Neuronal stem cell (in vitro differentiated cells): Measurements from ENCODE around the gene PLAC1.

Source experiments
- DNase-seq: peaks from one replicate; pipeline ENCODE4 v3.0.0-alpha.2; 2013; ENCODE audit warnings: low spot score
- H2AFZ ChIP-seq: one replicate; pipeline ENCODE4 v1.6.1; 2013; ENCODE audit warnings: mild to moderate bottlenecking, low read length, inconsistent platforms
- H2AK5ac ChIP-seq: 2 replicates; pipeline ENCODE4 v1.6.1; 2013; ENCODE audit warnings: low read depth, mild to moderate bottlenecking, inconsistent platforms, low read length, moderate library complexity, mixed read lengths
- H2BK120ac ChIP-seq: 2 replicates; pipeline ENCODE4 v1.6.1; 2013; ENCODE audit warnings: low read depth, mild to moderate bottlenecking, inconsistent platforms, low read length, moderate library complexity, mixed read lengths
- H2BK12ac ChIP-seq: one replicate; pipeline ENCODE4 v1.6.1; 2013; ENCODE audit warnings: low read length, inconsistent platforms
- H2BK15ac ChIP-seq: 2 replicates; pipeline ENCODE4 v1.6.1; 2013; ENCODE audit warnings: mild to moderate bottlenecking, low read length, inconsistent platforms, mixed read lengths
- H2BK5ac ChIP-seq: one replicate; pipeline ENCODE4 v1.6.1; 2013; ENCODE audit warnings: inconsistent platforms, mild to moderate bottlenecking, low read length, moderate library complexity
- H3K14ac ChIP-seq: one replicate; pipeline ENCODE4 v1.6.1; 2013; ENCODE audit warnings: low read length, inconsistent platforms
- H3K18ac ChIP-seq: 2 replicates; pipeline ENCODE4 v1.6.1; 2013; ENCODE audit warnings: low read length, inconsistent platforms
- H3K23ac ChIP-seq: 2 replicates; pipeline ENCODE4 v1.6.1; 2013; ENCODE audit warnings: low read depth, mild to moderate bottlenecking, mixed read lengths, low read length, inconsistent platforms; ENCODE audit not compliant: poor library complexity
- H3K27ac ChIP-seq: replicated peaks from 3 replicates; pipeline ENCODE4 v1.5.1; 2013; ENCODE audit warnings: low read length, inconsistent platforms
- H3K27me3 ChIP-seq, 3 experiments: 2 replicates each; pipeline ENCODE4 v1.6.1; 2013; ENCODE audit warnings: low read length in 3 of 3, mild to moderate bottlenecking in 2 of 3, inconsistent platforms in 1 of 3, low read depth in 1 of 3, mixed read lengths in 1 of 3, moderate library complexity in 1 of 3; ENCODE audit not compliant: control insufficient read depth in 3 of 3, insufficient read depth in 3 of 3
- H3K36me3 ChIP-seq, 2 donors: replicated peaks in 1 of 2; 2 replicates each; pipeline ENCODE4 v1.6.1; 2013; ENCODE audit warnings: low read length in 2 of 2; ENCODE audit not compliant: control insufficient read depth in 2 of 2, insufficient read depth in 2 of 2
- H3K4ac ChIP-seq: 2 replicates; pipeline ENCODE4 v1.6.1; 2013; ENCODE audit warnings: inconsistent platforms, mild to moderate bottlenecking, low read length, moderate library complexity
- H3K4me1 ChIP-seq, 2 donors: 1 replicate in 1 of 2; 2 replicates in 1 of 2; pipeline ENCODE4 v1.6.1; 2013; ENCODE audit warnings: low read length in 2 of 2, low read depth in 1 of 2; ENCODE audit not compliant: control insufficient read depth in 2 of 2, insufficient read depth in 1 of 2
- H3K4me2 ChIP-seq: one replicate; pipeline ENCODE4 v1.6.1; 2013; ENCODE audit warnings: mild to moderate bottlenecking, low read length, inconsistent platforms; ENCODE audit not compliant: insufficient read depth, poor library complexity, severe bottlenecking
- H3K4me3 ChIP-seq, 2 donors: 2 replicates each; pipeline ENCODE4 v1.5.1; 2013; ENCODE audit warnings: low read length in 2 of 2, mild to moderate bottlenecking in 2 of 2, inconsistent platforms in 1 of 2, moderate library complexity in 1 of 2
- H3K79me1 ChIP-seq: one replicate; pipeline ENCODE4 v1.6.1; 2013; ENCODE audit warnings: low read depth, mild to moderate bottlenecking, inconsistent platforms, low read length, moderate library complexity
- H3K9ac ChIP-seq: one replicate; pipeline ENCODE4 v1.6.1; 2013; ENCODE audit warnings: mild to moderate bottlenecking, low read depth, low read length, inconsistent platforms; ENCODE audit not compliant: poor library complexity
- H3K9me3 ChIP-seq, 2 donors: replicated peaks in 1 of 2; 2 replicates each; pipeline versions ENCODE3 to v1.6.1; 2013; ENCODE audit warnings: low read length in 2 of 2, mild to moderate bottlenecking in 2 of 2, inconsistent platforms in 1 of 2, low read depth in 1 of 2, mixed read lengths in 1 of 2, moderate library complexity in 1 of 2; ENCODE audit not compliant: control insufficient read depth in 2 of 2, insufficient read depth in 1 of 2
- H4K8ac ChIP-seq: one replicate; pipeline ENCODE4 v1.6.1; 2013; ENCODE audit warnings: low read depth, mild to moderate bottlenecking, inconsistent platforms, low read length, moderate library complexity
- H4K91ac ChIP-seq: one replicate; pipeline ENCODE4 v1.6.1; 2013; ENCODE audit warnings: low read length, low read depth, mild to moderate bottlenecking, inconsistent platforms; ENCODE audit not compliant: poor library complexity
- WGBS, 2 donors: extraction: QIAGEN DNeasy Blood & Tissue Kit; methylation state at CpG; one replicate each; pipeline ENCODE4 v1.1.7; 2013; ENCODE audit warnings: missing lambda C conversion rate in 2 of 2, mixed read lengths in 1 of 2; ENCODE audit not compliant: insufficient read length in 2 of 2, insufficient replicate concordance in 1 of 2; ENCODE audit errors: extremely low coverage in 2 of 2; 5-methylcytosine and 5-hydroxymethylcytosine counted together

PLAC1 gene

DNA sequence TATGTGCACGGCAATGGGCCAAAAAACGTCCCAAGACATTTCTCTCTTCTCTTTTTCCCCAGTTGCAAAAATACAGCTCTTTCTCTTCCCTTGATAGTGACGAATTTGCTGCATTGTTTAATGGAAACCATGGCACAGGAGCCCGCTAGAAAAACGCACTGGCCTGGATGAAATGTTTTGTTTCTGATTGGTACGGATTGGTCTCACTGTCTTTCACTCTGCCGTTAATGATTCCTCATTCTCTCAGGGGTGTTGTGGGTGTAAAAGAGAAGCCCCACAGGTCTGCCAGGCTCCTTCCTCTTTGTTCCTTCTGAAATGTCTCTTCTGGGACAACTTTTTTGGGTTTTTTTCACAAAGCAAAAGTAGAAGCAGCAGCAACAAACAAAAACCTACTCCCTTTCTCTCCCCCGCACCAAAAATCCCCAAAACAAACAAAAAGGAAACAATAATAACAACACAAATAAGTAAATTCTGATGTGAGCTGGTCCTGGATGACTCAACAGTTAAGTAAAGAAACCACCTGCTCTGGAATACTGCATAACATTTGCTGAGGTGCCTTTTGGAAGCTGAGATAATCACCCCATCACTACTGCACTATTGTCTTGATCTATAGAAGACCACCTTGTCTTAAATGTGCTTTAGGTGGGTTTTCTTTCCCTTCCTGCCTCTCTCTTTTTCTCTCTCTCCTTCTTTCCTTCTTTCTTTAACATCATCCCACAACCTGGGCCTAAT is 89.8 kb downstream of the PLAC1 start:
- no peak overlapping the region for H2BK15ac ChIP-seq
- no CpG with 5 or more reads among the region's 8 CpGs for WGBS, 2 donors
- H3K23ac ChIP-seq: no peak overlapping the region
- no peak overlapping the region for H3K4ac ChIP-seq
- no peak overlapping the region for H4K91ac ChIP-seq
- no peak overlapping the region for H2AK5ac ChIP-seq
- no peak overlapping the region for H2BK12ac ChIP-seq
- H3K18ac ChIP-seq: no peak overlapping the region
- DNase-seq: no peak
- no peak overlapping the region for H4K8ac ChIP-seq
- H3K4me3 ChIP-seq: no peak overlapping the region
- no peak overlapping the region for H3K9ac ChIP-seq
- no peak overlapping the region for H3K27ac ChIP-seq
- no peak overlapping the region for H2BK120ac ChIP-seq
- H3K14ac ChIP-seq: no peak overlapping the region
- peaks cover 0 to 4% (median 0%) of the 10 kb centered on the region in 3 experiments for H3K27me3 ChIP-seq
- H2BK5ac ChIP-seq: no peak overlapping the region
- no peak overlapping the region for H3K4me2 ChIP-seq
- H3K79me1 ChIP-seq: no peaks in the 10 kb centered on the region
- no peaks in the 10 kb centered on the region for H3K36me3 ChIP-seq
- peaks cover 2 to 3% of the 10 kb centered on the region in 2 donors for H3K4me1 ChIP-seq
- H2AFZ ChIP-seq: no peak overlapping the region
- H3K9me3 ChIP-seq: no peaks in the 10 kb centered on the region

DNA sequence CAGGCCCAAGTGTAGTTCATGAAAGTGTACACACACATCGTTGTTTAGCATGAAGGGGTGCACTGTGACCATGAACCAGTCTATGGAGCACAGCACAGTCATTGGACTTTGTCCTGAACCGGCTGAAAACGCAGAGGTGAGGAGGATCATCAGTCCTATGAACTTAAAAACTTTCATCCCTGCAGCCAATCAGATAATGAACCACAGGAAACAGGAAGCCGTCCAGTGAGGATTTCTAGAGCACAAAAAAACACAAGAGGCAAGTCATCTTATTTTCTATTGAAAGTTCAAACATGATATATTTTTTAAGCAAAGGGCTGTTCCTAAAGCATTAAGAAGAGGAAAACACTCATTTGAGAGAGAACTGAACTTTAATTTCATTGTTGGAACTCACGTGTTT is 91.8 kb downstream of the PLAC1 start:
- no peak overlapping the region for H2BK12ac ChIP-seq
- H2BK15ac ChIP-seq: no peak overlapping the region
- no peak overlapping the region for H2AK5ac ChIP-seq
- no peaks in the 10 kb centered on the region for H3K79me1 ChIP-seq
- peak overlapping the region; percentile 30 for H2AFZ ChIP-seq
- H3K36me3 ChIP-seq: no peaks in the 10 kb centered on the region
- no peak overlapping the region for H3K4me2 ChIP-seq
- no peaks in the 10 kb centered on the region for H3K9me3 ChIP-seq
- H4K8ac ChIP-seq: no peak overlapping the region
- no peak overlapping the region for H3K9ac ChIP-seq
- WGBS, 2 donors: no CpG with 5 or more reads among the region's 5 CpGs
- no peak overlapping the region for H3K14ac ChIP-seq
- H2BK5ac ChIP-seq: no peak overlapping the region
- no peak overlapping the region for H4K91ac ChIP-seq
- H3K27me3 ChIP-seq: peaks cover 0 to 2% (median 0%) of the 10 kb centered on the region in 3 experiments
- H3K27ac ChIP-seq: no peak overlapping the region
- DNase-seq: no peak
- H3K23ac ChIP-seq: no peak overlapping the region
- no peak overlapping the region for H2BK120ac ChIP-seq
- H3K4me3 ChIP-seq: no peak overlapping the region
- no peak overlapping the region for H3K18ac ChIP-seq
- H3K4ac ChIP-seq: no peak overlapping the region
- peaks cover 2 to 3% of the 10 kb centered on the region in 2 donors for H3K4me1 ChIP-seq

DNA sequence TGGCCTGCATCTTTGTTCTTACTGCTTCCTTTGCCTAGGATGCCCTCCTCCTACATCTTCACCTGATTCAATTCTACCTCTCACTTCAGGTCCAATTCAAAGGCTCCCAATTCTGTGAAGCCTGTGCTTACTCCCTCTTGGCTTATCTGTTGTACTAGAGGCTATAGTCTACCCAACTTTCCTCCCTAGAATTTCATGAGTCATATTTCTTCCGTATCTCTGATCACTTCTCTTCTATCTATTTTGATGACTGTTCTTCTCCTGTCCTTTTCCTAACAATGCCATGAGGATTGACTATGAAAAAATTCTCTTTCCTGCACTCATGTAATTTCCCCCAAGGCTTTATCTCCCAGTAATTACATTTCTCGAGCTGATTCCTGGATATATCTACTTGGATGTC is 96.3 kb downstream of the PLAC1 start:
- Histone ChIP-seq H4K8ac (no peak overlapping the region), H2BK15ac (no peak overlapping the region), H2BK5ac (no peak overlapping the region), H3K4me1 (no peaks in the 10 kb centered on the region), H3K4me3 (no peak overlapping the region), H2BK120ac (no peak overlapping the region), H3K9me3 (no peaks in the 10 kb centered on the region), H3K27me3 (no peaks in the 10 kb centered on the region), H3K14ac (no peak overlapping the region), H4K91ac (no peak overlapping the region), H3K36me3 (no peaks in the 10 kb centered on the region), H3K27ac (no peak overlapping the region), H3K79me1 (no peaks in the 10 kb centered on the region), H3K4me2 (no peak overlapping the region), H3K23ac (no peak overlapping the region), H3K18ac (no peak overlapping the region), H2AFZ (no peak overlapping the region), H2AK5ac (no peak overlapping the region), H2BK12ac (no peak overlapping the region), H3K4ac (no peak overlapping the region), H3K9ac (no peak overlapping the region)
- no CpG with 5 or more reads among the region's 2 CpGs for WGBS, 2 donors
- DNase-seq: no peak

DNA sequence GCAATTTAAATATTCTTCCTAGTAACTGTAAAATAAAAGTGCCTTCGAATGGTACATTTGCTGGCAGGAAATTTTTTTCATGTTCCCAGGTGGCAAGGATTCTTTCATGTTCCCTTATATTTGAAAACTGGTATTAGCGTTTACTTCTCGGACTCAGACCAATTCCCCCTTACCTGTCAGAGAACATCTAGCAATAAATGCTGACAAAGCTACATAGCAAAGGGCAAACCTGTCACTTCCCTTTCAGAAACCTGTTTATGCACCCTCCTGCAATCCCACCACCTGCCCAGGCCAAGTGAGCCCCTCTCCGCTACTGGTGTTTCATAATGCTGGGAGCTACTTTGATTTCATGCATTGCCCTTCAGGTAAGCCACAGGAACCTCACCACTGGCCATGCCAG is 100.1 kb downstream of the PLAC1 start:
- H3K4me1 ChIP-seq: no peaks in the 10 kb centered on the region
- no peak overlapping the region for H2BK15ac ChIP-seq
- H3K23ac ChIP-seq: no peak overlapping the region
- H3K4me3 ChIP-seq: no peak overlapping the region
- no peaks in the 10 kb centered on the region for H3K79me1 ChIP-seq
- no peak overlapping the region for H2BK5ac ChIP-seq
- no peak overlapping the region for H3K18ac ChIP-seq
- no peak for DNase-seq
- no peak overlapping the region for H2BK12ac ChIP-seq
- no CpG with 5 or more reads among the region's 4 CpGs for WGBS, 2 donors
- H3K27me3 ChIP-seq: no peaks in the 10 kb centered on the region
- H3K36me3 ChIP-seq: no peaks in the 10 kb centered on the region
- no peak overlapping the region for H4K91ac ChIP-seq
- no peak overlapping the region for H3K4me2 ChIP-seq
- H2AK5ac ChIP-seq: no peak overlapping the region
- H2AFZ ChIP-seq: no peak overlapping the region
- H3K4ac ChIP-seq: no peak overlapping the region
- no peak overlapping the region for H3K9ac ChIP-seq
- H4K8ac ChIP-seq: no peak overlapping the region
- H3K27ac ChIP-seq: no peak overlapping the region
- no peak overlapping the region for H2BK120ac ChIP-seq
- no peak overlapping the region for H3K14ac ChIP-seq
- H3K9me3 ChIP-seq: no peaks in the 10 kb centered on the region
